Large intestine (tissue), 3 donors: ENCODE data around the gene ZNF846. TPM values are rescaled to one million over a fixed set of nuclear protein-coding genes. Genes with fewer than 3 reads are reported as not detected.
"Not testable (repeated sequence)": the region's sequence is repeated elsewhere in the genome, so short reads cannot be mapped to it uniquely, and the experiment has no call there.

Source experiments
- DNase-seq, 2 donors: peaks; one replicate each; pipeline versions ENCODE4 v3.0.0 to v3.0.0-alpha.2; 2013
- H3K27ac ChIP-seq: one replicate; pipeline ENCODE4 v1.5.1; 2013; ENCODE audit warnings: low read length
- H3K27me3 ChIP-seq: 2 replicates; pipeline ENCODE4 v1.6.1; 2013; ENCODE audit warnings: low read length; ENCODE audit not compliant: control insufficient read depth, insufficient read depth
- H3K36me3 ChIP-seq: 2 replicates; pipeline ENCODE4 v1.6.1; 2013; ENCODE audit warnings: low read length; ENCODE audit not compliant: control insufficient read depth, insufficient read depth
- H3K4me1 ChIP-seq: one replicate; pipeline ENCODE4 v1.6.1; 2013; ENCODE audit warnings: low read length; ENCODE audit not compliant: control insufficient read depth, insufficient read depth
- H3K4me3 ChIP-seq: one replicate; pipeline ENCODE4 v1.5.1; 2013; ENCODE audit warnings: low read length
- H3K9me3 ChIP-seq: one replicate; pipeline ENCODE4 v1.6.1; 2013; ENCODE audit warnings: mild to moderate bottlenecking, low read depth, low read length, moderate library complexity; ENCODE audit not compliant: control insufficient read depth
- WGBS: methylation state at CpG from one replicate; pipeline ENCODE4 v1.1.5; 2013; ENCODE audit warnings: low lambda C conversion rate; ENCODE audit not compliant: insufficient coverage; 5-methylcytosine and 5-hydroxymethylcytosine counted together
- polyA plus RNA-seq: library from polyadenylated mRNA; unstranded; fragments of 120-200 nt; gene quantifications from one replicate; pipeline ENCODE4 v1.2.1, GENCODE V29; 2013

Gene ZNF846
- polyA plus RNA-seq, 1 donor = 17.3 TPM

- no CpG with 5 or more reads among the region's 36 CpGs for WGBS
- peak overlapping the region; percentile 90 for H3K4me3 ChIP-seq
- no peaks in the 10 kb centered on the region for H3K36me3 ChIP-seq
- peaks cover 22% of the 10 kb centered on the region for H3K4me1 ChIP-seq
- peak overlapping the region; percentile 97 for H3K27ac ChIP-seq
- H3K27me3 ChIP-seq = no peaks in the 10 kb centered on the region
- H3K9me3 ChIP-seq = peaks cover 3% of the 10 kb centered on the region
- peak in 1 of 2 donors; percentile 48 for DNase-seq
Observed at GRCh38 chr19:9793071-9793591, 24.6 kb upstream of the ZNF846 start.

DNA sequence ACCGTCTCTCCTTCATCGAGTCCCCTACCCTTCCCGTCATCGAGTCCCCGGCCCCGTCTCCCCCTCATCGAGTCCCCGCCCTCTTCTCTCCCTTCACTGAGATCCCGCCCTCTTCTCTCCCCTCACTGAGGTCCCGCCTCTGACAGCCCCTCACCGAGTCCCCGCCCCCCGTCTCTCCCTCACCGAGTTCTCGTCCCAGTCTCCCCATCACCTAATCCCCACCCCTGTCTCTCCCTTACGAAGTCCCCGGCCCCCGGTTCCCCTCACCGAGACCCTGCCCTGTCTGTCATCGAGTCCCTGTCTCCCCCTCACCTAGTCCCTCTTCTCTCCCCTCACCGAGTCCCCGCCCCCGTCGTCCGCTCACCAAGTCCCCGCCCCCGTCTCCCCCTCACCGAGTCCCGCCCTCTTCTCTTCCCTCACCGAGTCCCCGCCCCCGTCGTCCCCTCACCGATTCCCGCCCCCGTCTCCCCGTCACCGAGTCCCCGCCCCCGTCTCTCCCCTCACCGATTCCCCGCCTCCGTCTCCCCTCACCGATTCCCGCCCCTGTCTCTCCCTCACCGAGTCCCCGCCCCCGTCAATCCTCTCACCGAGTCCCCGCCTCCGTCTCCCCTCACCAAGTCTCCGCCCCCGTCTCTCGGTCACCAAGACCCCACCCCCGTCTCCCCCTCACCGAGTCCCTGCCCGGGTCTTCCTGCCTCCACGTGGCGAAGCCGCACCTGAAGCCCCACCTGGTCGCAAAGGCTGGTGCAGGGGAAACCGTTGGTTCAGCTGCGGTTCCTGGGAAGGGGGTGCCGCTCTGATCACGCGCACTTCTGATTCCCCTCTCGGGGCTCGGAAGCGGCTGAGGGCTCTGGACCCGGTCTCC is 23.9 kb upstream of the ZNF846 start:
- Histone ChIP-seq H3K36me3 (no peaks in the 10 kb centered on the region), H3K4me3 (peak overlapping the region; percentile 90), H3K27ac (peak overlapping the region; percentile 97), H3K27me3 (no peaks in the 10 kb centered on the region), H3K9me3 (peaks cover 3% of the 10 kb centered on the region), H3K4me1 (peaks cover 22% of the 10 kb centered on the region)
- DNase-seq = peak; percentile 95 to 96
- WGBS = no CpG with 5 or more reads among the region's 70 CpGs

- WGBS = no CpG with 5 or more reads among the region's 50 CpGs
- Histone ChIP-seq H3K27me3 (no peaks in the 10 kb centered on the region), H3K27ac (peak overlapping the region; percentile 97), H3K4me3 (peak overlapping the region; percentile 60), H3K36me3 (no peaks in the 10 kb centered on the region), H3K4me1 (peaks cover 22% of the 10 kb centered on the region), H3K9me3 (peaks cover 3% of the 10 kb centered on the region)
- DNase-seq = peak; percentile 96 to 97
Observed at GRCh38 chr19:9791552-9792205, 23.1 kb upstream of the ZNF846 start.

GRCh38 chr19:9791073-9791367 is 22.5 kb upstream of the ZNF846 start:
- not testable (repeated sequence) for DNase-seq, H3K9me3 ChIP-seq, H3K27me3 ChIP-seq, H3K4me3 ChIP-seq, H3K36me3 ChIP-seq
- Histone ChIP-seq H3K27ac (peak overlapping the region; percentile 97), H3K4me1 (peaks cover 25% of the 10 kb centered on the region)
- no CpG with 5 or more reads among the region's 6 CpGs for WGBS

GRCh38 chr19:9789579-9789978 is 21.0 kb upstream of the ZNF846 start:
- Histone ChIP-seq H3K4me1 (peaks cover 27% of the 10 kb centered on the region), H3K27ac (peak overlapping the region; percentile 97)
- no CpG with 5 or more reads among the region's 5 CpGs for WGBS
- H3K9me3 ChIP-seq, H3K27me3 ChIP-seq, H3K36me3 ChIP-seq, H3K4me3 ChIP-seq: not testable (repeated sequence)
- DNase-seq = peak; percentile 60 to 88

DNA sequence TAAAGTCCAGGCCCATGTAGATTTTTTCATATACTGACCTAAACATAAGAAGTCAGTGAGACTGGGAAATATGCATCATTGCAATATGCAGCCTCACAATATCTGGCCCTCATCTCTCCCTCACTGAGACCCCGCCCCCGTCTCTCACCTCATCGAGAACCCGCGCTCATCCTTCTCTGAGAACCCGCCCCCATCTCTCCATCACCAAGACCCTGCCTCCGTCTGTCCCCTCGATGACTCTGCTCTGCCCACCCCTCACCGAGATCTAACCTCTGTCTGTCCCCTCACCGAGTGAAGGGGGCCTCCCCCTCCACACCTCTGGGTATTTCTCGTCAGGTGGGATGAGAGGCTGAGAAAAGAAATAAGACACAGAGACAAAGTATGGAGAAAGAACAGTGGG is 20.5 kb upstream of the ZNF846 start:
- Histone ChIP-seq H3K27ac (peak overlapping the region; percentile 97), H3K9me3 (peaks cover 3% of the 10 kb centered on the region), H3K4me3 (no peak overlapping the region), H3K36me3 (no peaks in the 10 kb centered on the region), H3K4me1 (peaks cover 31% of the 10 kb centered on the region), H3K27me3 (no peaks in the 10 kb centered on the region)
- WGBS = no CpG with 5 or more reads among the region's 11 CpGs
- DNase-seq = no peak

- WGBS = no CpG with 5 or more reads among the region's 13 CpGs
- Histone ChIP-seq H3K27ac (peak overlapping the region; percentile 97), H3K4me1 (peaks cover 35% of the 10 kb centered on the region)
- DNase-seq, H3K9me3 ChIP-seq, H3K36me3 ChIP-seq, H3K27me3 ChIP-seq, H3K4me3 ChIP-seq: not testable (repeated sequence)
Observed at GRCh38 chr19:9788604-9789003, 20.1 kb upstream of the ZNF846 start.

DNA sequence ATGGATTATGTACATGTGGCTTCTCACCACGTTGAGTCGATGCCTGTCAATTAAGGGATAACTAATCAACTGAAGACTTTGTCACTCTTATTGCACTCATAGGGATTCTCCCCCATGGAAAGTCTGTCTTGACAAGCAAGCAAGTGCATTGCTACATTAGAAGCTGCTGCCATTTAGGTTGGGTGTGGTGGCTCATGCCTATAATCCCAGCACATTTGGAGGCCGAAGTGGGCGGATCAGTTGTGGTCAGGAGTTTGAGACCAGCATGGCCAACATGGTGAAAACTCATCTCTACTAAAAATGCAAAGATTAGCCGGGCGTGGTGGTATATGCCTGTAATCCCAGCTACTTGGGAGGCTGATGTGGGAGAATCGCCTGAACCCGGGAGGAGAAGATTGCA is 18.3 kb upstream of the ZNF846 start:
- H3K27me3 ChIP-seq = no peaks in the 10 kb centered on the region
- H3K9me3 ChIP-seq = no peaks in the 10 kb centered on the region
- H3K4me3 ChIP-seq = no peak overlapping the region
- DNase-seq = no peak
- no peaks in the 10 kb centered on the region for H3K36me3 ChIP-seq
- peaks cover 34% of the 10 kb centered on the region for H3K4me1 ChIP-seq
- no CpG with 5 or more reads among the region's 8 CpGs for WGBS
- H3K27ac ChIP-seq = peak overlapping the region; percentile 97

GRCh38 chr19:9786342-9786741 is 17.8 kb upstream of the ZNF846 start:
- WGBS = no CpG with 5 or more reads among the region's 9 CpGs
- H3K4me3 ChIP-seq = peak overlapping the region; percentile 65

GRCh38 chr19:9785367-9786331 is 17.1 kb upstream of the ZNF846 start:
- Histone ChIP-seq H3K36me3 (no peaks in the 10 kb centered on the region), H3K4me1 (peaks cover 29% of the 10 kb centered on the region), H3K4me3 (peak overlapping the region; percentile 65), H3K27ac (peak overlapping the region; percentile 97), H3K27me3 (no peaks in the 10 kb centered on the region), H3K9me3 (no peaks in the 10 kb centered on the region)
- DNase-seq = peak; percentile 98
- no CpG with 5 or more reads among the region's 74 CpGs for WGBS

More at GRCh38 chr19:9786342-9786741, 17.8 kb upstream of the ZNF846 start:
- no peaks in the 10 kb centered on the region for H3K36me3 ChIP-seq
- no peaks in the 10 kb centered on the region for H3K9me3 ChIP-seq
- H3K27ac ChIP-seq = peak overlapping the region; percentile 97
- peak in 1 of 2 donors; percentile 20 for DNase-seq
- H3K4me1 ChIP-seq = peaks cover 33% of the 10 kb centered on the region
- H3K27me3 ChIP-seq = no peaks in the 10 kb centered on the region
